Activated T-cell treated with anti-CD3 and anti-CD28 coated beads, Interleukin-2, amount 50 U/mL, for 24 hours (primary cell): ENCODE results near the gene PTGFRN.

Experiments used
- DNase-seq: peaks from one replicate; pipeline ENCODE4 v3.0.0-alpha.2; 2020
- H3K27ac Mint-ChIP-seq: 2 replicates; pipeline ENCODE4 v1.8.0; 2020; ENCODE audit warnings: mild to moderate bottlenecking, mixed read lengths
- H3K27me3 Mint-ChIP-seq: 2 replicates; pipeline ENCODE4 v1.8.0; 2020; ENCODE audit warnings: mixed read lengths
- H3K36me3 Mint-ChIP-seq: 2 replicates; pipeline ENCODE4 v1.8.0; 2020; ENCODE audit warnings: low read depth, mixed read lengths
- H3K4me1 Mint-ChIP-seq: 2 replicates; pipeline ENCODE4 v1.8.0; 2020; ENCODE audit warnings: low read depth, mixed read lengths
- H3K4me3 Mint-ChIP-seq: 2 replicates; pipeline ENCODE4 v1.8.0; 2020; ENCODE audit warnings: mild to moderate bottlenecking, moderate library complexity, mixed read lengths
- H3K9me3 Mint-ChIP-seq: 2 replicates; pipeline ENCODE4 v1.8.0; 2020; ENCODE audit warnings: mixed read lengths

Gene PTGFRN

GRCh38 chr1:117015724-117016123 lies 106.0 kb downstream of the PTGFRN start:
- H3K27me3 Mint-ChIP-seq, result no peaks in the 10 kb centered on the region
- peaks cover 50% of the 10 kb centered on the region for H3K4me1 Mint-ChIP-seq
- peak overlapping the region; percentile 30 for H3K4me3 Mint-ChIP-seq
- H3K27ac Mint-ChIP-seq, result peak overlapping the region; percentile 69
- H3K9me3 Mint-ChIP-seq, result no peaks in the 10 kb centered on the region
- H3K36me3 Mint-ChIP-seq, result no peaks in the 10 kb centered on the region
- no peak for DNase-seq

- no peak for DNase-seq
- Mint-ChIP-seq H3K4me3 (no peak overlapping the region), H3K36me3 (no peaks in the 10 kb centered on the region), H3K9me3 (no peaks in the 10 kb centered on the region), H3K4me1 (peaks cover 50% of the 10 kb centered on the region), H3K27ac (peak overlapping the region; percentile 44), H3K27me3 (no peaks in the 10 kb centered on the region)
Observed at GRCh38 chr1:117017062-117017461, 107.3 kb downstream of the PTGFRN start.

- no peak overlapping the region for H3K4me3 Mint-ChIP-seq
- H3K9me3 Mint-ChIP-seq, result no peaks in the 10 kb centered on the region
- H3K4me1 Mint-ChIP-seq, result peaks cover 50% of the 10 kb centered on the region
- H3K27ac Mint-ChIP-seq, result no peak overlapping the region
- no peaks in the 10 kb centered on the region for H3K27me3 Mint-ChIP-seq
- no peak for DNase-seq
- no peaks in the 10 kb centered on the region for H3K36me3 Mint-ChIP-seq
Observed at GRCh38 chr1:117017648-117018047, 107.9 kb downstream of the PTGFRN start.

- DNase-seq, result no peak
- no peaks in the 10 kb centered on the region for H3K36me3 Mint-ChIP-seq
- H3K4me1 Mint-ChIP-seq, result peaks cover 27% of the 10 kb centered on the region
- no peaks in the 10 kb centered on the region for H3K9me3 Mint-ChIP-seq
- H3K27me3 Mint-ChIP-seq, result no peaks in the 10 kb centered on the region
- H3K27ac Mint-ChIP-seq, result no peak overlapping the region
- no peak overlapping the region for H3K4me3 Mint-ChIP-seq
Observed at GRCh38 chr1:117020526-117021156, 110.9 kb downstream of the PTGFRN start.

- no peak for DNase-seq
- no peak overlapping the region for H3K4me3 Mint-ChIP-seq
- no peaks in the 10 kb centered on the region for H3K27me3 Mint-ChIP-seq
- H3K27ac Mint-ChIP-seq, result no peak overlapping the region
- no peaks in the 10 kb centered on the region for H3K36me3 Mint-ChIP-seq
- peaks cover 13% of the 10 kb centered on the region for H3K4me1 Mint-ChIP-seq
- H3K9me3 Mint-ChIP-seq, result no peaks in the 10 kb centered on the region
Observed at GRCh38 chr1:117022114-117022513, 112.4 kb downstream of the PTGFRN start.

GRCh38 chr1:117025568-117025967 lies 115.9 kb downstream of the PTGFRN start:
- no peaks in the 10 kb centered on the region for H3K36me3 Mint-ChIP-seq
- no peak overlapping the region for H3K4me3 Mint-ChIP-seq
- DNase-seq, result no peak
- H3K4me1 Mint-ChIP-seq, result peaks cover 6% of the 10 kb centered on the region
- no peaks in the 10 kb centered on the region for H3K27me3 Mint-ChIP-seq
- no peak overlapping the region for H3K27ac Mint-ChIP-seq
- H3K9me3 Mint-ChIP-seq, result no peaks in the 10 kb centered on the region

- H3K4me3 Mint-ChIP-seq, result no peak overlapping the region
- H3K9me3 Mint-ChIP-seq, result no peaks in the 10 kb centered on the region
- H3K36me3 Mint-ChIP-seq, result no peaks in the 10 kb centered on the region
- no peak for DNase-seq
- peaks cover 11% of the 10 kb centered on the region for H3K4me1 Mint-ChIP-seq
- no peaks in the 10 kb centered on the region for H3K27me3 Mint-ChIP-seq
- H3K27ac Mint-ChIP-seq, result no peak overlapping the region
Observed at GRCh38 chr1:117026361-117026760, 116.6 kb downstream of the PTGFRN start.

GRCh38 chr1:117029685-117030084 lies 120.0 kb downstream of the PTGFRN start:
- Mint-ChIP-seq H3K4me3 (no peak overlapping the region), H3K9me3 (no peaks in the 10 kb centered on the region), H3K4me1 (peaks cover 17% of the 10 kb centered on the region)

GRCh38 chr1:117030271-117030877 lies 120.7 kb downstream of the PTGFRN start:
- Mint-ChIP-seq H3K27me3 (no peaks in the 10 kb centered on the region), H3K27ac (no peak overlapping the region), H3K9me3 (no peaks in the 10 kb centered on the region)

More at GRCh38 chr1:117029685-117030084, 120.0 kb downstream of the PTGFRN start:
- DNase-seq, result no peak
- no peaks in the 10 kb centered on the region for H3K36me3 Mint-ChIP-seq
- H3K27me3 Mint-ChIP-seq, result no peaks in the 10 kb centered on the region
- no peak overlapping the region for H3K27ac Mint-ChIP-seq

GRCh38 chr1:117032266-117032665 lies 122.5 kb downstream of the PTGFRN start:
- DNase-seq, result no peak
- no peaks in the 10 kb centered on the region for H3K9me3 Mint-ChIP-seq
- H3K36me3 Mint-ChIP-seq, result no peaks in the 10 kb centered on the region
- H3K27ac Mint-ChIP-seq, result no peak overlapping the region
- no peaks in the 10 kb centered on the region for H3K27me3 Mint-ChIP-seq
- peaks cover 17% of the 10 kb centered on the region for H3K4me1 Mint-ChIP-seq
- H3K4me3 Mint-ChIP-seq, result no peak overlapping the region

More at GRCh38 chr1:117030271-117030877, 120.7 kb downstream of the PTGFRN start:
- no peak overlapping the region for H3K4me3 Mint-ChIP-seq
- no peak for DNase-seq
- no peaks in the 10 kb centered on the region for H3K36me3 Mint-ChIP-seq
- peaks cover 17% of the 10 kb centered on the region for H3K4me1 Mint-ChIP-seq

- Mint-ChIP-seq H3K9me3 (no peaks in the 10 kb centered on the region), H3K27ac (no peak overlapping the region), H3K36me3 (no peaks in the 10 kb centered on the region), H3K4me3 (no peak overlapping the region), H3K27me3 (no peaks in the 10 kb centered on the region), H3K4me1 (peaks cover 17% of the 10 kb centered on the region)
- DNase-seq, result no peak
Observed at GRCh38 chr1:117032681-117033539, 123.2 kb downstream of the PTGFRN start.

- H3K36me3 Mint-ChIP-seq, result no peaks in the 10 kb centered on the region
- H3K27ac Mint-ChIP-seq, result no peak overlapping the region
Observed at GRCh38 chr1:117033772-117034171, 124.1 kb downstream of the PTGFRN start.

GRCh38 chr1:117034791-117035290 lies 125.1 kb downstream of the PTGFRN start:
- no peaks in the 10 kb centered on the region for H3K36me3 Mint-ChIP-seq
- H3K27me3 Mint-ChIP-seq, result no peaks in the 10 kb centered on the region
- no peak for DNase-seq
- H3K27ac Mint-ChIP-seq, result no peak overlapping the region
- no peak overlapping the region for H3K4me3 Mint-ChIP-seq
- no peaks in the 10 kb centered on the region for H3K9me3 Mint-ChIP-seq
- peaks cover 15% of the 10 kb centered on the region for H3K4me1 Mint-ChIP-seq

More at GRCh38 chr1:117033772-117034171, 124.1 kb downstream of the PTGFRN start:
- Mint-ChIP-seq H3K4me1 (peaks cover 17% of the 10 kb centered on the region), H3K4me3 (no peak overlapping the region), H3K27me3 (no peaks in the 10 kb centered on the region), H3K9me3 (no peaks in the 10 kb centered on the region)
- no peak for DNase-seq

GRCh38 chr1:117036018-117036461 lies 126.3 kb downstream of the PTGFRN start:
- Mint-ChIP-seq H3K4me1 (peaks cover 6% of the 10 kb centered on the region), H3K36me3 (no peaks in the 10 kb centered on the region), H3K4me3 (no peak overlapping the region), H3K27me3 (no peaks in the 10 kb centered on the region), H3K27ac (no peak overlapping the region), H3K9me3 (no peaks in the 10 kb centered on the region)
- no peak for DNase-seq
